HG03097 (cell line): ENCODE data around the gene FIGLA.

Experiments used
- ATAC-seq: cut with Tn5 transposase; IDR thresholded peaks from one replicate; pipeline ENCODE4 v1.9.1; 2021; ENCODE audit not compliant: unreplicated experiment, low FRiP score

The FIGLA gene

DNA sequence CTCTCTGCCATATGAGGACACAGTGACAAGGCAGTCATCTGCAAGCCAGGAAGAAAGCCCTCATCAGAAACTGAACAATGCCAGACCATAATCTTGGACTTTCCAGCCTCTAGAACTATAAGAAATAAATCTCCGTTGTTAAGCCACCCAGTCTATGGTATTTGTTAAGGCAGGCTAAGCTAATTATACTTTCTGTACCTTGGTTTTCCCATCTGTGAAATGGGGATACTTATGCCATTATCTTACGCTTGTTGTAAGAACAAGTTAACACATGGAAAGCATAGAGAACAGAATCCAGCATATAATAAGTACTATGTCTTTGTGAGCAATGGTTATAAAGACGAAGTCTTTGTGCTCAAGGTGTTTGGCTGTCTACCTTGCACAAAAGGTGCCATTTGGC is 14.2 kb downstream of the FIGLA start:
- no peak for ATAC-seq

DNA sequence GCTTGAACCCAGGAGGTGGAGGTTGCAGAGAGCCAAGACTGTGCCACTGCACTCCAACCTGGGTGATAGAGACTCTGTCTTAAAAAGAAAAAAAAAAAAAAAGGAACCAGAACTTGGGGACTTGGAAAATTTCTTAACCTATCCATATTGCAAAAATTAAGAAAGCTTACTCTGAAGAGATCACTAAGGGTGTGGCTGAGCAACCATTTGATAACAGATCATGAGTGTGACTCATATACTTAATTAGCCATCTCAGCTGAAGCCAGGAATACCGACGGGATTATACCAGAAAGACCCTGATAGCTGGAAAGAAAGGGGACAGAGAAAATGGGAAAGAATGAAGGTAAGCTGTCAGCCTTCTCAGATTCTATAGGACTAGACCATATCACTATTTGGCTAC is 15.3 kb downstream of the FIGLA start:
- no peak for ATAC-seq

DNA sequence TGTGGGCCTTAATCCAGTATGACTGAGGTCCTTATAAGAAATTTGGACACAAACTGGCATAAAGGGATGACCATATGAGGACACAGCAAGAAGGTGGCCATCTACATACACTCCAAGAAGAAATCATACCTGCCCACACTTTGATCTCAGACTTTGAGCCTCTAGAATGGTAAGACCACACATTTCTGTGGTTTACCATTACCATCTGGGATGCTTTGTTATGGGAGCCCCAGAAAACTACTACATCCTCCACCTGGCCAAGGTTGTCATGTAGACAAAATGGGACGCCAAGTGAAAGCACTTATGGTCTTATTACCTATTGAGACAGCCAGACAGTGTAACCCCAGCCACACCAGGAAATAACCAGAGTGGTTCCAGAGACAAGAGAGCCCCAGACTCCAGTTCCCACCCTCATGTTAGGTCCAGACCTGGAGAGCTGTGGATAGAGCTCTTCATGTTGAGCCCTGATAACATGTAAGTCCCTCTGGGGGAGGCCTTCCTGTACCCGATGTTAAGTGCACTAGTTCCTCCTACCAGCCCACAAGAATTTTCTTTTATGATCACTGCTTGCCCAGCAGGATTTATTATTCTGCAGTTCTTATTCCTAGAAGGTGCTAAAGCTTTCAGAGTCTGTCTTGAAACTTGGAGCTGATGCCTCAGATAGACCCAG is 17.8 kb downstream of the FIGLA start:
- ATAC-seq, result no peak

DNA sequence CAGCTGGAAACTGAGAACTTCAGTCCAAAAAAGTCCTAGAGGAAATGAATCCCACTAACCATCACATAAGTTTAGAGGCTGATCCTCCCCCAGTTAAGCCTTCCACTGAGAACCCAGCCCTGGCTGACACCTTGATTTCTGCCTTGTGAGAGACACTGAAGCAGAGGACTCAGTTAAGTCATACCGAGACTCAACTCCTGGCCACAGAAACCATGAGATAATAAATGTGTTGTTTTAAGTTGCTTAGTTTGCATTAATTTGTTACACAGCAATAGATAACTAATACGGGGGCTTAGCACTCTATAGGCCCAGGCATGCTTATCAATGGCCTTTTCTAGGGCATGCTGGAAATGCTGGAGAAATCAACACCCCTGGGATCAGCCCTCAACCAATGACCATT is 19.0 kb downstream of the FIGLA start:
- ATAC-seq, result no peak

DNA sequence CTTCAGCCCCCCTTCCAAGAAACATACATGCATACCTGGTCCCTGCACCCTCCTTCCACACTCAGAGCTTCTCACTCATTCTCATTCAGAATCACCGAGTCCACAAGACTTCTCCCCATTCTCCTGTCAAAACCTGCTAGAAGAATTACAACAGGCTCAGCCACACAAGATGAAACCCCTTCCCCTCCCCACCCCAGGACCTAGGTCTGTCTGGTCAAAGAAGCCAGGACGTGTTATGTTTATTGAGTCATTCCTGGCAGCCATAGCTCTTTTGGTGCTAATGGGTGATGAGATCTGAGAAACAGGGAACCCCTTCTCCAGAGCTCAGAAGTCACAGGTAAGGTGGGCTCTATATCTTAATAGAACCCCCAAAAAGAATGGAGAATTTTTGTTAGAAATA is 21.0 kb downstream of the FIGLA start:
- ATAC-seq, result no peak

DNA sequence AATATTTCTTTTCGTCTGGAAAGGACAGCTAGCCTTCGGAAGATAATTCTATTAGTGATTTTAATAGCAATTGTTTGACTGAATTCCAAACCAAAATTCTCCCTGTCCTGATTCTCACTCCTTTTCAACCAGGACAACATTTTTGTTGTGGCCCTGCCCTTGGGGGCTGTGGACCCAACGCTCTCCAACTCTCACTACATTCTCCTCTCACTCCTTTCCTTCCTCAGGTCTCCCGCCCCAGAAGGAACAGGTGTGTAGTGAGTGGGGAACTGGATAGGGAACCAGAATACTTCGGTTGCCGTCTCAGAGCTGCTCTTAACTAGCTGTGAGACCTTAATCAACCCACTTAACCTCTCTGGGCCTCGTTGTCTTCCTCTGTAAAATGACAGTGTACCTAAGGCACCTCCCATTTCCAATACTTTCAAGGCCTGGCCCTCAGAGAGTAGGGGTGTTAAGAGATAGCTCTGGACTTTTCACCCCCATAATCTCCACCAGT is 21.8 kb downstream of the FIGLA start:
- no peak for ATAC-seq

DNA sequence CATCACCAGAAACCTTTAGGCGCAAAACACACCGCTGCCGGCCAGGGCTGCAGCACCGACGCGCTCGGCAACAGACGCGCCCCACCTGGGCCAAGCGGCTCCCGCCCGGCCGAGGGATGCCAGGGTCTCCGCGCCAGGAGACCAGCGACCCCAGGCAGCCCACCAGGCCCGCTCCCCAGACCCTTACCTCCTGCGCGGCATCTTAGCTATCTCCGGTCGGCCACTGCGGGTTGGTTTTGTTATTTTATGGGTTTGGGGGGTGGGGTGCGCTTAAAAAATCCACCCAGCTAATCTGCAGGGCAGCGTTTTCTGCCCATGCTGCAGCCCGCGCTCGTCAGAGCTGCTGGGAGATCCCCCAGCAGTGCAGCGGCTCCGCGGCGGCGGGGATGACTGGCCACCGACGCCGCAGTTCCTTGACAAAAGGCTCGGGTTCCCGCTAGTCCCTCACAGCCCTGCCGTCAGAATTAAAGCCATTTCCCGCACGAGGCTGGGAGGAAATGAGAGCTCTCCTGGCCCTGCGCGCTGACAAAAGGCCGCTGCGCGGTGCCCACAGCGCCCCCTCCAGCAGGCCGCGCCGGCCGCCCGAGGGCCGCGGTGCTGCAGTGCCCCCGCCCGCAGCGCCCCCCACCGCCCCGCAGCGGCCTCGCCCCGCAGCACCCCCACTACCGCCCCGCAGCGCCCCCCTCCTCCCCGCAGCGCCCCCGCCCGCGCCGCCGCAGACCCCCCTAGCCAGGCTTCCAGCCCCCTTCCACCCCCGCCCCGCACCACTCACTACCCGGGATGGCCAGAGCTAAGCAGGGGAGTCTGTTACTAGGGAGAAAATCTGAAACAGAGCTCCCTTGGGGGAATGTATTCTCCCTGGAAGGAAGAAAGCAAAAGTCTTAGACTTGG is 22.5 kb downstream of the FIGLA start, which contains the start of gene ADD2:
Gene ADD2, minus strand, starts transcription at position 502 of the 891 bp plus-strand sequence. CDS start 61,792 bp downstream, outside the sequence.
- no peak for ATAC-seq

DNA sequence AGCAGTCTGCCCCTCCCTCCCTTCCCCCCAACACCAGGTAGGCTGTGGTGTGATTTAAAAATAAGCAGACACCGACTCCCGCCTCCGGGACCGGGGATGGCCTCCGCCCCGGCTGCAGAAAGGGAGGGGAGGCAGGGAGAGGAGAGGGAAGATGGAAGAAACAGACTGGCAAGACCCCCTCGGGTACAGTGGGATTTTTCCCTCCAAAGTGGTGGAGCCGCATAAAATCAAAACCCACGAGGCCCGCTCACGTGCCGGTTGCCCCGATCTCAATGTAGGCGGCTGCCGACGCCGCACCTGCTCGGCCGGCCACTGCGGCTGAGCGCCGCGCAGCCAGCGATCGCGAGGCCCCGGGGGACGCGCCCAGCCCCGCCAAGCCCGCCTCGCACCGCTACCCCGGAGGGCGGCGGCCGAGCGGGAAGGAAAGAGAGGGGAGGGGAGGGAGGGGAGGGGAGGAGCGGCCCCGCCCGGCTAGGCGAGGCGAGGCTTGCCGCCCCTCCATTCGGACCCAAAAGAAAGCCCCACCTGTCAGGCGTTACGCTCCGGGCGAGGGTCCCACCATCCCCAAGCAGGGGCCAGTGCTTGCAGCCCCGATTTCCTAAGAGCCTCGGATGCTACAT is 23.3 kb downstream of the FIGLA start:
- no peak for ATAC-seq

DNA sequence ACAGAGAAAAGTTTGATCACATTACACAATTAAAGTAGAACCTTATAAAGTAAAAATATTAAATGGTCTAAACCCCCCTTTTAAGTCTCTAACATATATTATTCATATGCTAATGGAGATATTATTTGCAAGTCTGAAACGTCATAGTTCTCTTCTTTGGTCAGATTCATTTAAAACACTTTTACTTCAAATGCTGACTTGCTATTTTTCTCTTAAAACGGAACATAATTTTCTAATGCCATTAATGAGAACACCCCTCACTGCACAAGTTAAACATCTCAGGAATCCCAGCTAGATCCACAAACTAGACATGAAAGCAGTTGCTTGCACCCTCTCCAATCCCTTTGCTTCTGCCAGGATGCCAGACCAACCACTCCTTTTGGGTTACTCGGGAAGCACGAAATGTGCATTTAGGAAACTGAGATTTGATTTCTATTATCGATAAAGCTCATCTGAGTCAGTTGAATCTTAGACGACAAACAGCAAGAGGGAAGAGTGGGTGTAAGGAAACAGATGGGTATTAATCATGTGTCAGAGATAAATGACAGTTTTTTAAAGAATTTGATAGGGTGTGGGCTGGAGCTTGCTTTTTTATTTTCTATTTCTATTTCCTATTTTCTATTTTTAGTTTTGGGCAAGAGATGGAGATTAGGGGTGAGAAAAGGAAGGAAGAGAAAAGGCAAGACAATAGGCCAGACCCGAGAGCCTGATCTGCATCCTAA is 23.9 kb downstream of the FIGLA start:
- ATAC-seq, result no peak

DNA sequence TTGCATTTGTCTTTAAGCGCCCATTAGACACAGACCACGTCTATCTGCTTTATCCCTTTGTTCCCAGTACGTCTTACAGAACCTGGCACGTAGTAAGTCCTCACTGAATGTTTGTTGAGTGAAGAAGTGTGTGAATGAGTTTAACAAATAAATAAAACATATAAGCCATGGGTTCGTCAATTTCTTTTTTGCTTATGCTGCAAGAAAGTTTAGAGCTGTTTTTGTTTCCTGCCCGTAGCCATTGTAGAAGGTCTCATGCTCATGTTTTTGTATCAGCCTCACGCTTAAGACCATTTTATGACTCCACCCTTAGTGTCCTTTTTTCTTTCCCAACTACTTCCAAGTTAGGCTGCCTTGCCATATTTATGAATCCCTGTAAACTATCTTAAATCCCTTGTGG is 24.9 kb downstream of the FIGLA start:
- ATAC-seq, result no peak

DNA sequence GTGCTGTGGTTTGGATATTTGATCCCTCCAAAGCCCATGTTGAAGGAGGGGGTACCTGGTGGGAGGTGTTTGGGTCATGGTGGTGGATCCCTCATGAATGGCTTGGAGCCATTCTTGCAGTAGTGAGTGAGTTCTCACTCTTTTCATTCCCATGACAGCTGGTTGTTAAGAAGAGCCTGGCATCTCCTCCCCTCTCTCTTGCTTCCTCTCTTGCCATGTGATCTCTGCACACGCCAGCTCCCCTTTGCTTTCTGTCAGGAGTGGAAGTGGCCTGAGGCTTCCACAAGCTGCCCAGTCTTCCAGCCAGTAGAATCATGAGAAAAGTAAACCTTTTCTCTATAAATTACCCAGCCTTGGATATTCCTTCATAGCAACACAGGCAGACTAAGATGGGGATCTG is 31.0 kb downstream of the FIGLA start:
- ATAC-seq, result no peak

DNA sequence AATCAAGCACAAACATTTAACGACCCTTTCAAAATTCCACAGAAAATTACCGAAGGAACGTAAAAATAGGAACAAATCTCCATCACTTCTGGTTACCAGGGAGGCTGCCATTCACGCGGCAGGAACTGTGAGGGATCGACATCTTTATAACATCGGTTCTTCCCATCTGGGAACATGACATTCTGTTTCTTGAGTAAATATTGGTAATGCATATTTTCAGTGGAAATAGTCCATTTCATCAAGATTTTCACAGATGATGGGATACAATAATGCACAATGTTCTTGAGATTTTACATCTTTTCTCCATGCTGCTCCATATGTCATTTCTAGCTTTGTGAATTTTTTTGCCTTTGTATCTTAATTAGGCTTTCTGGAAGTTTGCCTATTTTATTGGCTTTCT is 32.5 kb downstream of the FIGLA start:
- no peak for ATAC-seq

DNA sequence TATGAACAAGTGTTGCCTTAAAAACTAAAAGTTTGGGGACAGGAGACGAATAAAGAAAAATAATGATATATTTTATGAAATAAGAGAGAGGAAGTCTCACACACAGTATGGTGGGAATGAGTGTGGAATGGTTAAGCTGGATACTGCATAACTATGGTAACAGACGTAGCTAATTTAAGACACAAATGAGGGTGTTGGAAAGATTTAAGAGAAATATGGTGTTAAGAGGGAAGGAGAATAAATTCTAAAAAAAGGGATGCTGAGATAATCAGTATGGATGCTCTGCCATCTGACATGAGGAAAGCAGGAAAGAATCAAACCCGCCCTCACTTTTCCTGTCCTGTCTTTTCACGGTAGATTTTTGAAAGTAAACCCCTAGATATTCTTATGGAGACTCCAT is 33.1 kb downstream of the FIGLA start:
- no peak for ATAC-seq

DNA sequence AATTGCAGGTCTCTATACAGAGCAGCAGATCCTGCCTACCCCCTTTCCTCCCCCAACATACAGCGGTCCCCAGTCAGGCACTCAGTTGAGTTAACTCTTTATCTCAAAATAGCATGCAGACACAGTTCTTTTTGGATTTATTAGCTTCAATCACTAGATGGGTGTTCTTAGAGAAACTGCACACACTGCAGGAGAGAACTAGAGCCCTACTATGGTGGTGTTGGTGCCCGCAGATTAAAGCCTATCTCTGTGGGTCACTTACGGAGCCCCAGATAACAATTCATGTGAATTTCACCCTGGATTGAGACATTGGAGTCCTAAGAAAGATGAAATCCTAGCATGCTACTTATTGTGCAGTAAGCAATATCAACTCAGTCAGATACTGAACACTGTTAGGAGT is 34.3 kb downstream of the FIGLA start:
- ATAC-seq, result no peak

DNA sequence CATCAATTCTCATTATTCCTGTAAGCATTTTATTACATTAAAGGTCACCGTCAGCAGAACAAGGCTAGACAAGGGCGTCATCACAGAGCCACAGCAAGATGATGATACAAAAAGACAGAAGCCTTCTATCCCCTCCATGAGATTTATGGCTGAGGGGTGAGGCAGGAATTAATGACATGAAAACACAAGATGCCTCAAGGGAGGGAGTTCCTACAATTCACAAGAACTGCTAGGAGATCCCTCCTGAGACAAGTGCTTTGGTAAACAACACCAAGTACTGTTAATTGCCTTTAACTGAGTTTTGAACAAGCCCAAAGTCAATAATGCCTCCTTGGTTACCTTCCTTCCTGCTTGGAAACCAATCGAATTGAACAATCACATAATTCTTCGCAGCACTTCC is 36.5 kb downstream of the FIGLA start:
- no peak for ATAC-seq

DNA sequence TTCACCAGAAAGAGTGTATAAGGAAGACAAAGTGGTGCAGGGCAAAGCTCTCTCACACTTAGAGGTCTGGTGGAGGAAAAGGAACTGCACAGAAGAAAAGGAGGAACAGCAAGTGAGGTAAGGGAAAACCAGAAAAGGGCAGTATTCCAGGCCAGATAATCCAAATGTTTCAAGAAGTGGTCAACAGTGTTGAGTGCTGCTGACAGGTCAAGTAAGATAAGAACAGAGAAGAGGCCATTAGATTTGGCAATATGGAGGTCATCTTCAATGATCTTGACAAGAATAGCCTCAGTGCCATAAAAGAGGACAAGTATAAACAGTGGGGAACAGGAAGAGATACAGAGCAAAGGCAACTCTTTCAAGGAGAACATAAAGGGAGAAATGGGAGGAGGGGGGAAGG is 37.4 kb downstream of the FIGLA start:
- no peak for ATAC-seq

DNA sequence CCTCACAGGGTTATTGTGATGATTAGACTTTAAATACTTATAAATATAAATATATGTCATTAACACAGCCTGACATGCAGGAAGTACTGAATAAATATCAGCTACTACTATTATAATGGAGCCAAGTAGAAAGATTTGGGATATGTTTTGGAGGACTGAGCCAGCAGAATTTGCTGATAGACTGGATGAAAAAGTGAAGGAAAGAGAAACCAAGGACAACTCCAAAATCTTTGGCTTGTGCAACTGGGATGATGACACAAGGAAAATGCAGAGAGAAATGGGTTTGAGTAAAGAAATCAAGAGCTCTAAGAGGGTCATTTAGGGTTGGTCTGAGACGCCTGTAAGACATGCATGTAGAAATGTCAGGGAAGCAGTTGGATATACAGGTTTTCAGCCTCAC is 38.0 kb downstream of the FIGLA start:
- ATAC-seq, result no peak

DNA sequence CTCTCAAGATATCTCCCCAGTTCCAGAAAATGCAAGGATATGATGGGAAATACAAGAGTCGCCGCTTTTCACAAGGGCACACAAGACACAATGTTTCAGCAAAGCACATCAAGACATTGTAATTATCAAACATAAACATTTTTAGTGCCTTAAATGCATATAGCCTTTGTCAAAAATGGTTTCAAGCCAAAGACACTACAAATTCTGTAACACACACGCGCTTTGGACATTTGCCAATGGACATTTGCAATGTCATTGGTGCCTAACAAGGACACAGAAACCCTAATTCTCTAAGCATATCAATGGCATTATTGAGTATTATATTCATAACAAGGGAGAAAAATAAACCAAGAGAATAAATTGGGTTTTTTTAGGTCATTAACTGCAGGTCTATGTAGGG is 38.6 kb downstream of the FIGLA start:
- no peak for ATAC-seq

DNA sequence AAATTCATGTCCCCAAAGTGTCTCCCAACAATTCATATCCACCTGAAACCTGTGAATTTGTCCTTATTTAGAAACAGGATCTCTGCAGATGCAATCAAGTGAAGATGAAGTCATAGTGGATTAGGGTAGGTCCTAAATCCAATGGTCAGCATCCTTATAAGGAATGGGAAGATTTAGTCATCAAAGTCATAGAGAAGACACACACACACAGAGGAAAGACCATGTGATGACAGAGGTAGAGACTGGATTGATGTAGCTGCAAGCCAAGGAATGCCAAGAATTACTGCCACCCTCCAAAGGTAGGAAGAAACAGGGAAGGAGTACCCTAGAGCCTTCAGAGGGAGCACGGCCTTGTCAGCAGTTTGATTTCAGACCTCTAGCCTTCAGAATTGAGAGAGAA is 40.1 kb downstream of the FIGLA start:
- no peak for ATAC-seq

DNA sequence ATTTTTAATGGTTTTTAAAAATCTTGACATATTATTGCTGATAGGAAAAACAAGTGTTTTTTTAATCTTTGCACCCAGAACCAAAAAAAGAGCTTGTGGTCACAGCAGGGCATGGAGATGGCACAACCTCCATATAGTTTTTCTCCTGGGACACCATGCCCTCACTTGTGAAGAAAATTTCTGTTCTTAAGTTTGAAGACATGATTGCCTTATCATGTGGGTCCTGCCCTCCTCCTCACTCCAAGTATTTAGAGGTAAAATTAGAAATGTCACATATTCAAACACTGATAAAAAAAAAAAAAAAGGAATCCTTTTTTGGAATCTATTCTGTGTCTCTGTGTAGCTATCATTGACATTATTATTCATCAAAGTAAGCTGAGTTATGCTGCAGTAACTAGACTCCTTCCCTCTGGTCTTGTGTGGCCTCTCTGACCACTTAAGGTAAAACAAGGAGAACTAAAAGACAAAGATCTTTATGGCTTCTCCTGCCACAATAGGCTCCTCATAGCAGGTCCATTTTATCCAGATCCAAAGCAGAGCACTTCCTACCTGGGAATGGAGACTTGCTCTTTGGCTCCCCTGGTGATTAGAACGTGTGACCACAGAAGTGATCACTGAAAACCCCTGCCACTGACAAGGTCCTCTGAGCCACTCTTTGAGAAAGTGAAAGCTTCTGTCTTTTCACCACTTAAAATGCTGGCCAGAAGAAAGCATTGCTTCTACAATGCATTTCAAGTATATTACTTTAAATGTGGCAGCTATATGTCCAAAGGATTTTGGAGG is 42.2 kb downstream of the FIGLA start:
- no peak for ATAC-seq
